CD4-positive, alpha-beta T cell treated with Interleukin-15 for 4 hours (primary cell): Measurements from ENCODE around the gene ZNF780B.
"Not testable (repeated sequence)": the region's sequence is repeated elsewhere in the genome, so short reads cannot be mapped to it uniquely, and the experiment has no call there.

ENCODE experiments used
- DNase-seq: peaks from one replicate; pipeline ENCODE4 v3.0.0-alpha.2; 2020; ENCODE audit warnings: low spot score

The ZNF780B gene

DNA sequence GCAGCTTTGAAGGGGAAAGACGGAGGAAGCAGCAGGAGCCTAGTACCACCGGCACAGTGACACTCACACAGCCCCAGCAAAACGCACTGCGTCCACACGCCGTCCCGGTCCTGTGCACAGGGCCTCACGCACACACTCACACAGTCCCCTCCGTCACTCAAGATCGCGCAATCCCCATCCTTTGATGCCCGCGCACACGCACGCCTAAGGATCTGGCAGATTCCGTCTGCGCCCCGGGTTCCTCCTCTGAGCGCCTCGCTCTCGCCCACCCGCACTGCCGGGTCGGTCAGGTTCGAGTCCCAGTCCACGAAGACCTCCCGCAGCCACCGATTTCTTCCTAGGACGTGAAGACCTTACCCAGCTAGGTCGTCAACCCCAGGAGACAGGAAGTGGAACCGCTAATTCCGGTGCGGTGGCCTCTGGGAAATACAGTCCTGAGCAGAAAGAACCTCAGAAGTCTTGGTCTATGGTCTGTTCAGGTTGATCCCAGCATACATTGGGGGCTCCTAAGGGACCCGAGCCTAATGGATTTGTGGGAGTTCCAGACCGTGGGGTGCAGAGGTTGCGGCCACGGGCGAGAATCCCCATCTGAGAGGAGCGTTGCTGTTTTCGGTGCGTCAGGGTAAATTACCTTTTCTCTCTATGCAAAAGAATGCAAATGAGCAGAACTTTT, at the start of gene ZNF780B:
ZNF780B (minus strand) TSS at position 400 of the 673 bp plus-strand sequence. CDS start 5,899 bp downstream, outside the sequence.
- peak; percentile 64 for DNase-seq

GRCh38 chr19:40104754-40105153, 48.7 kb upstream of the ZNF780B start:
- no peak for DNase-seq

GRCh38 chr19:40103600-40103999, 47.6 kb upstream of the ZNF780B start:
- DNase-seq: no peak

- DNase-seq: no peak
Measured at GRCh38 chr19:40101813-40102212, 45.8 kb upstream of the ZNF780B start.

DNA sequence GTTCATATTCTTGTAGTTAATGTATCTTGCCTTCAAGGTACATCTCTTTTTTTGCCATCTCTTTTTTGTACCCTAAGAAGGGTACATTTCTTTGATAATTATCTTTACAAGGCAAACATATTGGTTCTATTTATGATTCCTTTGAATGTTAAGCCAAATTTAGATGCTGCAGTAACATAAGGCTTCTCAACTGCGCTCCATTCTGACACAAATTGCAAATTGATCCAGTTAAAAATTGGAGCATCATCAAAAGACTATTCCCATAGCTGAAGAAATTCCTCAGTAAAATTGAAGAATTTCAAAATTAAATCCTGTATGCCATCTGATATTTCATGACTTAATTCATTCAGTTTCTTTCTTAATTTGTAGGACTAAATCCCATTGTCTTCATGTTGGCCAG, 37.4 kb upstream of the ZNF780B start:
- no peak for DNase-seq

- no peak for DNase-seq
Measured at GRCh38 chr19:40091205-40092129, 35.4 kb upstream of the ZNF780B start.

DNA sequence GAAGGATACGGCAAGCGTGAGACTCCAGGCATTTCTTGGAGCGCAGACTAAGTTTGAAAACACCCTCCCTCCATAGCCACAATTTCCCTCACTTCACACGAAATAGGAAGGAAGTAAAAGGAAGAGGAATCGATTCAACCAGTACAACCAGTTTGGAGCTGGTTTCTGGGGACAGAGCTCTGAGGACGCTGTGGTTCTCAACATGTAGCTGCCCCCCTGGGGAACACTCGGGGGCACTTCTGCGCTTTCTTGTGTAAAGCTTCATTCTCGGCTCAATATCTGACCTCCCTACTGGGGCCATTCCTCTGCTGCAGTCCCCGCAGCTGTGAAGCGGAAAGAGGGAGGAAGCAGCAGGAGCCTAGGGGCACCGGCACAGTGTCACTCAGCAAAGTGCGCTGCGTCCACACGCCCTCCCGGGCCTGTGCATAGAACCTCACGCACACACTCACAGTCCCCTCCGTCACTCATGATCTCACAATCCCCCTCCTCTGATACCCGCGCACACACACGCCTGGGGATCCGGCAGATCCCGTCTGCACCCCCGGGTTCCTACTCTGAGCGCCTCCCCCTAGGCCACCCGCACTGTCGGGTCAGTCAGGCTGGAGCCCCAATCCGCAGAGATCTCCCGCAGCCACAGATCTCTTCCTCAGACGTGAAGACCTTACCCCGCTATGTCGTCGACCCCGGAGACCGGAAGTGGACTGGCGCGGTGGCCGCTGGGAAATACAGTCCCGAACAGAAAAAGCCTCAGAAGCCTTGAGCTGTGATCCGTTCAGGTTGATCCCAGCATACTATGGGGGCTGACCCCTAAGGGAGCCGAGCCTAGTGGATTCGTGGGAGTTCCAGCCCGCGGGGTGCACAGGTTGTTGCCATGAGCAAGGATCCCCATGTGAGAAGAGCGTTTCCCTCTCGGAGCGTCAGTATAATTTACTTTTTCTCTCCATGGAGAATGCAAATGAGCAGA, 34.5 kb upstream of the ZNF780B start, which contains the start of gene ZNF780A:
ZNF780A (minus strand) TSS at position 703 of the 964 bp plus-strand sequence. CDS start 6,190 bp downstream, outside the sequence.
- peak; percentile 72 for DNase-seq

- no peak for DNase-seq
Measured at GRCh38 chr19:40089462-40089861, 33.4 kb upstream of the ZNF780B start.

DNA sequence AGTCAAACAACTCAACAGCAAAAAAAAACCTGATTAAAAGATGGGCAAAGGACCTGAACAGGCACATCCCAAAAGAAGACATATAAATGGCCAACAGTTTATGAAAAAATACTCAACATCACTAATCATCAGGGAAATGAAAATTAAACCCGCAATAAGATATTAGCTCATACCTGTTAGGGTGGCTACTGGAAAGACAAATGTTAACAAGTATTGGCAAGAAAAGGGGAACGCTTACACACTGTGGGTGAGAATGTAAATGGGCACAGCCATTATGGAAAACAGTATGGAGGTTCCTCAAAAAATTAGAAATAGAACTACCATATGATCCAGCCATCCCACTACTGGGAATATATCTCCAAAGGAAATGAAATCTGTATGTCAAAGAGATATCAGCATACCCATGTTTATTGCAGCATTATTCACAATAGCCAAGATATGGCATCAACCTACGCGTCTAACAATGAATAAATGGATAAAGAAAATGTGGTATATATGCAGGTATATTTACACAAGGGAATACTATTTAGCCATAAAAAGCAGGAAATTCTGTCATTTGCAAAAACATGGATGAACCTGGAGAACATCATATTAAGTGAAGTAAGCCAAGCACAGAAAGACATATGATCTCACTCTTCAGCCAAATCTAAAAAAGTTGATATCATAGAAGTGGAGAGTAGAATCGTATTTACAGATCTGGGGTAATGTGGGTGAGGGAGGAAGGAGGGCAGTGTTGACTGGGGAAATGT, 32.4 kb upstream of the ZNF780B start:
- no peak for DNase-seq

DNA sequence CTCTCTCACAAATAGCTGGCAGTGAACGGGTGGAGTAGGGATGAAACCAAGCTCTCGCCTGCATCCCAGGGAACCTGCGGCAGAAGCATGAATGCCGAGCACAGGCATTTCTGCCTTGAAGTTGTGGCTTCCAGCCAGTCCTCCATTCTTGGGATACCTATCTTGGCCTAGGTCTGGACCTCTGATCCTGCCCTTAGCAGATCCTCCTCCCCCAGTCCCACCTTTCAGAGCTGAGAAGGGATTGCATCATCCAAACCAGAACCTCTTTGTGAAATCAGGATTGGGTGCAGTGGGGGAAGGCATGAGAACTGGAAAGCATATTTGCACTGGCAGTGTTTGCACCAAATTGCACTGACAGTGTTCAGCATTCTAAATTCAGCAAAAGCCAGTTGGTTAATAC, 28.9 kb upstream of the ZNF780B start:
- DNase-seq: no peak

- DNase-seq: no peak
Measured at GRCh38 chr19:40081411-40081810, 25.4 kb upstream of the ZNF780B start.

DNA sequence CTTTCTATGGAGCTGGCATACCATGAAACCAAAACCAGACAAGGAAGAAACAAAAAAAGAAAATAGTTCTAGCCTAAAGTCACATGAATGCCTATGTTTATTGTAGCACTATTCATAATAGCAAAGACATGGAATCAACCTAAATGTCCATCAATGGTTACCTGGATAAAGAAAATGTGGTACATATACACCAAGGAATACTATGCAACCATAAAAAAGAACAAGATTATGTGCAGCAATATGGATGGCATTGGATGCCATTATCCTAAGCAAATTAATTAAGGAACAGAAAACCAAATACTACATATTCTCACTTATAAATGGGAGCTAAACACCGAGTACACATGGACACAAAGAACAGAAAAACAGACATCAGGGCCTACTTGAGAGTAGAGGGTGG, 24.3 kb upstream of the ZNF780B start:
- no peak for DNase-seq

GRCh38 chr19:40078377-40078776, 22.3 kb upstream of the ZNF780B start:
- DNase-seq: no peak

- no peak for DNase-seq
Measured at GRCh38 chr19:40070058-40070457, 14.0 kb upstream of the ZNF780B start.

DNA sequence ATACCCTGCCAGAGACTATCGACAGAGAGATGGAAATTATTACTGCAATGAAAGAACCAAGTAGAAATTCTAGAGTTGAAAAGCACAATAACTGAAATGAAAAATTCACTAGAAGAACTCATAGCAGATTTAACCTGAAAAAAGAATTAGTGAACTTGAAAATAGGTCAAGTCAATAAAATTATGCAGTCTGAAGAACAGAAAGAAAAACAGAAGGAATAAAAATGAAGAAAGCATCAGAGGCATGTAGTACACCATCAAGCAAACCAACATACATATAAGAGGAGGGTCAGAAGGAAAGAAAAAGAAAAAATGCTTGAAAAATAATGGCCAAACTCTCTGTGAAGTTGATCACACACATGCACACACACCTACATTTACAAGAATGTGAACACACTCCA, 3.6 kb upstream of the ZNF780B start:
- DNase-seq: no peak

DNA sequence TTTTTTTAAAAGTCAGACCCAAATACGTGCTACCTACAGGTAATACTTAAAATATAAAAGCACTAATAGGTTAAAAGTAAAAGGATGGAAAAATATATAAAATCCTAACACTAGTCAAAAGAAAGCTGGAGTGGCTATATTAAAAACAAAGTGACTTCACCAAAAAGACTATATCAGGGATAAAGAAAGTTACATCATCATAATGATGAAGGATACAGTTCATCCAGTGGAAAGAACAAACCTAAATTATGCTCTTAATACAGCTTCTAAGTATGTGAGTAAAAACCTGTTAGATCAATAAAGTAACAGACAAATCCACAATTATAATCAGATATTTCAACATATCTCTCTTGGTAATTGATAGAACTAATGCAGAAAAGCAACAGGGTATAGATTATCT, 1.1 kb upstream of the ZNF780B start:
- no peak for DNase-seq

DNA sequence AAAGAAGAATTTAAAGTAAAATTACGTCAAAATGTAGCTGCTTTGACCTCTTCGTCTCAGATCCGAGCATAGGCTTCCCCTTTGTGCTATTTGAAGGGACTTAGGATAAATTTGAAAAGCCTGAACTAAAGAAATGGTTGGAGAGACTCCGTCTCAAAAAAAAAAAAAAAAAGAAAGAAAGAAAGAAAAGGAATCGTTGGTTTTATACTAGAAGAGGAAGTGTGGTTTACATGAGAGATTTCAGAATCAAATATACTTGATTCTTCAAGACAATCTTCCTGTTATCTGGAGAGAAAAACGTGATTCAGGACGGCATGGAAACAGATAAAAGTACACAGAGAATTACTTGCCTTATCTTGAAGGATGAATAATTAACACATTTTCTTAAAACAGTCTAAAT, 474 bp upstream of the ZNF780B start:
- no peak for DNase-seq

DNA sequence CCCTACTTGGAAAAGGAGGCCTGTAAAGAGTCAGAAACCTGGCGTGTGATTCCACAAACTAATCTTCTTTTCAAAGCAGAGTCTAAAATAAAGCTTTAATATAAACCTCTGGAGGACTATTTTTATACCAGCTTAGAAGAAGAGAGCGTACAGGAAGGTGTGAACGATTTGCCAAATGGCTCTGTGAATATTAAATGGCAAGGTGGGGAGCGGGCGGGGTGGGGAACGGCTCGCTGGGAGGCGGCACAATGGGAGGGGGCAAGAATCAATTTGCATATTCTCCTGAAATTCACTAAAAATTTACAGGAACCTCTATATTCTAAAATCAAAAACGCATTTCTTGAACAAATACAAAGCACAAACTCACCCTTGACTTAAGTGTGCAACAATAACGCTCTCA, 982 bp downstream of the ZNF780B start:
- DNase-seq: no peak

DNA sequence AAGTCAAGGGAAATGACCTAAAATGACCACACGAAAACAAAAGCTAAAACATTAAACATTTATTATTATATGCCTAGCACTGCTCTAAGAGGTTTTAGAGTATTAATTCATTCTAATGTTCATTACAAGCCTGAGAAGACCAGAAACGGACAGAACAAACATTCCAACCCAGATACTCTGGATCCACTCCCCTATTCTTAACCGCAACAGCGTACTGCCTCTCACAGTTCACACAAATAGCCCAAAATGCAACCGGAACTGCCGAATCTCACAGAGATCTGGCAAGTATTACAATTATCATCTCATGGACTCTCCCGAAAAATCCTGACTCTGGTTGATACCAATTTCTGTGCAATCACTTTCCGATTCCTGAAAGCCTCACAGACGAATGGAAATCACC, 1.4 kb downstream of the ZNF780B start:
- DNase-seq: no peak

- DNase-seq: no peak
Measured at GRCh38 chr19:40053491-40053890, 2.5 kb downstream of the ZNF780B start.

- DNase-seq: not testable (repeated sequence)
Measured at GRCh38 chr19:40041718-40042117, 14.3 kb downstream of the ZNF780B start.
